HepG2 (cell line): Measurements from ENCODE around the gene SRP14. TPM values are rescaled to one million over a fixed set of nuclear protein-coding genes. Genes with fewer than 3 reads are reported as not detected.

ENCODE experiments used
- ADNP ChIP-seq: sonication (generic); formaldehyde crosslinking; IDR thresholded peaks from 2 replicates; pipeline ENCODE4 v1.4.0; 2020; ENCODE audit warnings: missing genetic modification reagents
- CBX2 ChIP-seq, 2 experiments: fragments of 200-600 bp in 1 of 2; sonication (generic); formaldehyde crosslinking in 1 of 2; IDR thresholded peaks; 2 replicates each; pipeline versions ENCODE4 v1.7.0 to v1.8.1; 2018 to 2022; ENCODE audit warnings: low read depth in 2 of 2, low read length in 1 of 2, mild to moderate bottlenecking in 1 of 2, missing genetic modification reagents in 1 of 2
- CERS6 ChIP-seq: sonication (generic); formaldehyde crosslinking; IDR thresholded peaks from 2 replicates; pipeline ENCODE4 v1.5.0; 2020; ENCODE audit warnings: missing genetic modification reagents
- CHCHD3 ChIP-seq: sonication (generic); formaldehyde crosslinking; IDR thresholded peaks from 2 replicates; pipeline ENCODE4 v1.8.0; 2022; ENCODE audit warnings: mild to moderate bottlenecking, missing genetic modification reagents, moderate library complexity
- DR1 ChIP-seq: sonication (generic); formaldehyde crosslinking; IDR thresholded peaks from 2 replicates; pipeline ENCODE4 v1.8.0; 2021; ENCODE audit warnings: mild to moderate bottlenecking, missing genetic modification reagents, inconsistent platforms
- ELF1 ChIP-seq: sonication (generic); formaldehyde crosslinking; IDR thresholded peaks from 2 replicates; pipeline ENCODE4 v1.4.0; 2020; ENCODE audit warnings: missing genetic modification reagents
- HIVEP1 ChIP-seq: sonication (generic); formaldehyde crosslinking; IDR thresholded peaks from 2 replicates; pipeline ENCODE4 v1.4.0; 2020; ENCODE audit warnings: mild to moderate bottlenecking, missing genetic modification reagents
- HMGXB3 ChIP-seq: sonication (generic); formaldehyde crosslinking; IDR thresholded peaks from 2 replicates; pipeline ENCODE4 v1.4.0; 2020; ENCODE audit warnings: missing genetic modification reagents, borderline replicate concordance
- IRF1 ChIP-seq: sonication (generic); formaldehyde crosslinking; IDR thresholded peaks from 2 replicates; pipeline ENCODE4 v1.4.0; 2020; ENCODE audit warnings: low read depth, mild to moderate bottlenecking, missing genetic modification reagents
- KLF13 ChIP-seq: sonication (generic); formaldehyde crosslinking; IDR thresholded peaks from 2 replicates; pipeline ENCODE4 v1.4.0; 2020; ENCODE audit warnings: mild to moderate bottlenecking, missing genetic modification reagents
- NFRKB ChIP-seq: fragments of 450-650 bp; IDR thresholded peaks from 2 replicates; pipeline ENCODE4 v1.6.1; 2017
- POLR2A ChIP-seq, 2 experiments: IDR thresholded peaks; 2 replicates each; pipeline ENCODE4 v1.6.1; 2011; ENCODE audit warnings: low read depth in 2 of 2, low read length in 2 of 2, mild to moderate bottlenecking in 1 of 2, moderate library complexity in 1 of 2; ENCODE audit not compliant: insufficient read depth in 1 of 2
- PPARG ChIP-seq: conservative IDR thresholded peaks from 2 replicates; pipeline ENCODE4 v1.6.1; 2016; ENCODE audit warnings: missing biosample characterization, missing genetic modification reagents
- REXO4 ChIP-seq: sonication (generic); formaldehyde crosslinking; IDR thresholded peaks from 2 replicates; pipeline ENCODE4 v1.8.0; 2022; ENCODE audit warnings: missing genetic modification reagents, mild to moderate bottlenecking, borderline replicate concordance
- RXRB ChIP-seq: IDR thresholded peaks from 2 replicates; pipeline ENCODE4 v1.6.1; 2016; ENCODE audit warnings: borderline replicate concordance, missing genetic modification reagents, missing compliant biosample characterization
- SAP130 ChIP-seq: IDR thresholded peaks from 2 replicates; pipeline ENCODE4 v1.6.1; 2016; ENCODE audit warnings: low read depth
- SMC3 ChIP-seq: IDR thresholded peaks from 2 replicates; pipeline ENCODE4 v1.6.1; 2011; ENCODE audit warnings: low read length, improper control_type of control experiment
- TCF12 ChIP-seq, 2 experiments: fragments of 450-650 bp in 1 of 2; sonication (generic) in 1 of 2; formaldehyde crosslinking in 1 of 2; IDR thresholded peaks; 2 replicates each; pipeline versions ENCODE4 v1.6.1 to v1.8.0; 2017 to 2022; ENCODE audit warnings: antibody characterized with exemption in 1 of 2, mild to moderate bottlenecking in 1 of 2, missing genetic modification reagents in 1 of 2, moderate library complexity in 1 of 2
- ZBTB10 ChIP-seq: sonication (generic); formaldehyde crosslinking; IDR thresholded peaks from 2 replicates; pipeline ENCODE4 v1.4.0; 2020; ENCODE audit warnings: missing genetic modification reagents, borderline replicate concordance
- ZBTB7B ChIP-seq: sonication (generic); formaldehyde crosslinking; IDR thresholded peaks from 2 replicates; pipeline ENCODE4 v1.4.0; 2020; ENCODE audit warnings: missing genetic modification reagents
- ZNF253 ChIP-seq: sonication (generic); formaldehyde crosslinking; IDR thresholded peaks from 2 replicates; pipeline ENCODE4 v1.8.0; 2022; ENCODE audit warnings: mild to moderate bottlenecking, missing genetic modification reagents, borderline replicate concordance
- ZNF605 ChIP-seq: sonication (generic); formaldehyde crosslinking; IDR thresholded peaks from 2 replicates; pipeline ENCODE4 v1.8.0; 2022; ENCODE audit warnings: mild to moderate bottlenecking, missing genetic modification reagents
- polyA plus RNA-seq, 8 experiments: library from polyadenylated mRNA; depleted of rRNA in 3 of 8; stranded (reverse) in 7 of 8; unstranded in 1 of 8; fragments of >200 nt; fragmentation: Illumina TruSeq in 4 of 8; extraction: Trizol in 4 of 8; gene quantifications; 2 replicates each; pipeline versions ENCODE4 v1.2.1 to v1.2.3, GENCODE V29; 2011 to 2016; ENCODE audit warnings: low read depth in 4 of 8, missing spikeins in 1 of 8, mixed read lengths in 1 of 8; ENCODE audit not compliant: insufficient read depth in 1 of 8
- total RNA-seq, 5 experiments: library from RNA; depleted of rRNA; stranded (reverse); fragments of >200 nt; fragmentation: Illumina TruSeq; extraction: Trizol; gene quantifications; 2 replicates each; pipeline ENCODE4 v1.2.3, GENCODE V29; 2016; ENCODE audit warnings: low read depth in 1 of 5

SRP14 gene
- total and polyA plus RNA-seq, 2 of the 13 experiments (the other 11 are each of a cell fraction or from before 2014, with no cell fraction given): 208 to 356 TPM

GRCh38 chr15:40082195-40082883 is 43.4 kb upstream of the SRP14 start (continued):
- no peak for TF ChIP-seq ADNP (CRISPR knock-in tag)
- no peak for TF ChIP-seq SAP130 (CRISPR knock-in tag)
- TF ChIP-seq POLR2A (IDR thresholded peaks at IDR 0.05; ENCODE audit: insufficient read depth in 1 of 2, low read depth in 2 of 2, low read length in 2 of 2): no peak
- TF ChIP-seq NFRKB: no peak
- no peak for TF ChIP-seq REXO4 (CRISPR knock-in tag)
- TF ChIP-seq DR1 (CRISPR knock-in tag): no peak
- TF ChIP-seq HIVEP1 (CRISPR knock-in tag): no peak
- TF ChIP-seq HMGXB3 (CRISPR knock-in tag): no peak
- TF ChIP-seq ZNF253 (CRISPR knock-in tag): no peak
- TF ChIP-seq ELF1 (CRISPR knock-in tag): 0 out of 2 replicates have a peak, but pooled peaks have one; percentile 20
- no peak for TF ChIP-seq ZBTB10 (CRISPR knock-in tag)
- TF ChIP-seq CERS6 (CRISPR knock-in tag): no peak
- TF ChIP-seq PPARG (CRISPR knock-in tag): 0 out of 2 replicates have a peak, but pooled peaks have one; percentile 26
- TF ChIP-seq RXRB (CRISPR knock-in tag): peak; percentile 57; the same call in 1 of the 2 replicates
- TF ChIP-seq CHCHD3 (CRISPR knock-in tag): no peak
- no peak for TF ChIP-seq CBX2 (IDR thresholded peaks at IDR 0.05; ENCODE audit: low read depth, low read length)
- TF ChIP-seq CBX2 (CRISPR knock-in tag; IDR thresholded peaks at IDR 0.05; ENCODE audit: low read depth): no peak
- no peak; the same call in 1 of the 2 replicates for TF ChIP-seq SMC3
- no peak for TF ChIP-seq KLF13 (CRISPR knock-in tag)
- TF ChIP-seq TCF12 (IDR thresholded peaks at IDR 0.05): no peak
- no peak for TF ChIP-seq TCF12 (CRISPR knock-in tag; IDR thresholded peaks at IDR 0.05)
- TF ChIP-seq IRF1 (CRISPR knock-in tag): no peak
- no peak for TF ChIP-seq ZNF605 (CRISPR knock-in tag)
- TF ChIP-seq ZBTB7B (CRISPR knock-in tag): no peak
